Measurements from ENCODE around the gene MBNL1.

MBNL1 gene

DNA sequence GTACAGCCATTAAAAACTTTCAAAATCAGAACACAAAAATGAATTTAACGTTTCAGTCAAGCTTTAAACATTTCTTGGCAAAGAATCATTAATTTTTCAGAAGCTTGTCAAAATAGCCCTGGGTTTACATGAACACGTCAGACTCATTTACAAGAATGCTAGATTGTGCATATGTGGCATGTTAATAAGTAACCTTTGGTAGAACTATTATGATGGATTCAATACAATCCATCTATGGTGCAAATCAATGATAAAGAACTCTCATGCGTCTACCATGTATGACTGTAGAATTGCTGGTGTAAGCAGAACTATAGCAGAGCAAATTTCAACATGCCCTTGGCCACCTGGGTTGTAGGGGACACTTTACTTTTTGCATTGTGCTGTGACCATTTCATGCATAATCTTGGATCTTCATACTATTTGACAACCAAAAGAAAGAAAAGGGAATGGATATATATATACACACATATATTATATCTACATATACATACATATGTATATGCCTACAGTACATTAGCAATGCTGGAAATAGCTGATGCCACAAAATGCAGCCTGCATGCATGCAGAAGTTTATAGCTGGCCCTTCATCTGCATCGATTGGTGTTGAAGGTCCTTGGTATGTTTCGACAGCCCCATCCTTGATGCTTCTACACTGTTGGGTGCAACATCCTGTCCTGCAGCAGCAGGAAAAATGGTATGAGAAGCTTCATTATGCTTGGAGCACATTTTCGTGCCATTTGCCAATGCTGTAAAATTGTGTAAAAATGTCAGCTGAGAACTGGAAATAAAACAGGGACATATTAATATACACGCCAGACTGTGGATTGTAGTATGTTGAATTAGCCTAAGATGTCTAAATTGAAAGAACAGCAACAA, 189.0 kb downstream of the MBNL1 start:
- DNase-seq = no peak

GRCh38 chr3:152458376-152459117, 189.8 kb downstream of the MBNL1 start:
- peak; percentile 47 for DNase-seq

DNA sequence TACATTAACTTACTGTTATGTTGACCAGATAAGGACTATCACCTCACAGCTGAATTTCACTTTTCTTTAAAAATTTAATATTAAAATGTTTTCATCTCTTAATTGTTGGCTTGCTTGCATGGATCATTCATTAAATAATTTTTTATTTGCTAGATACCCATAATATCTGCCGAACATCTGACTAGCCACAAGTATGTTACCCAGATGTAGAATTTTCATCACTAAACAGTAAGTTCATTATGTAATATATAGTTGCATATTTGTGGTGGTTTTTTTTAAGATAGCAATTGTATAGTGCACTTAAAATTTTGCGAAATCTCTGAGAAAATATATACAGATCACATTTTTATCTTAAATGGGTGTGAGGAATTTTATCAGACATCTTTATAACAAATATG, 190.4 kb downstream of the MBNL1 start:
- no peak for DNase-seq

DNA sequence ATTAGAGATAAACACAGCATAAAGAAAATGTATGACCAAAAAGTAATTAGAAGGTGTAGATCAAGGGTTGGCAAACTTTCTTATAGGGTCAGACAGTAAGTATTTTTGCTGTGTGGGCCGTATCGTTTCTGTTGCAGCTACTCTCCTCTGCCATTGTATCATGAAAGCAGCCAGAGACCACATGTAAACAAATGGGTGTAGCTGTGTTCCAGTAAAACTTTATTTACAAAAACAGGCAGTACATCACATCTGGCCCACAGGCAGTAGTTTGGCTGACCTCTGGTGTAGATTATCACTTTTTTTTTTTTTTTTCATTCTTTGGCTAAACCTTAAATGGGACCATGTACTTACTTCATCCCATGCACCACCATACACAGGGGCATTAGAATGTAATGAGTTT, 190.8 kb downstream of the MBNL1 start:
- DNase-seq = no peak

- DNase-seq = no peak
Measured at GRCh38 chr3:152460936-152461335, 192.2 kb downstream of the MBNL1 start.

- DNase-seq = no peak
Measured at GRCh38 chr3:152461460-152461859, 192.7 kb downstream of the MBNL1 start.

DNA sequence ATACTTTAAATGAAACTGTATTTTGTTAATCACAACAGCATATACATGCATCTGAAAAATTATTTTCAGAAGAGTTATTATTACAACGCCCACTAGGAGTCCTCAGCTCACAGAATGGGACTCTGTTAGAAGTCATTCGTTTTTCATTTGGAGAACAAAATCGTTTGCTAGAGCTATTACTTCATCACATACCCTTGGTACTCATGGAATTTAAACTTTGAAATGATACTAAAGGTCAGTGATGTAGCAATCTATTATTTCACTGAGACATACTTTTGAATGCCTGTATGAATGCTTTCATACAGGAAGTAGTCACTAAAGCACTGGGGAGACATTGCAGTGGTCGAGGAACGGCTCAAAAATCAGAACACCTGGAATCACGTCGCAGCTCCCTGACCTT, 198.1 kb downstream of the MBNL1 start:
- peak; percentile 53 for DNase-seq

DNA sequence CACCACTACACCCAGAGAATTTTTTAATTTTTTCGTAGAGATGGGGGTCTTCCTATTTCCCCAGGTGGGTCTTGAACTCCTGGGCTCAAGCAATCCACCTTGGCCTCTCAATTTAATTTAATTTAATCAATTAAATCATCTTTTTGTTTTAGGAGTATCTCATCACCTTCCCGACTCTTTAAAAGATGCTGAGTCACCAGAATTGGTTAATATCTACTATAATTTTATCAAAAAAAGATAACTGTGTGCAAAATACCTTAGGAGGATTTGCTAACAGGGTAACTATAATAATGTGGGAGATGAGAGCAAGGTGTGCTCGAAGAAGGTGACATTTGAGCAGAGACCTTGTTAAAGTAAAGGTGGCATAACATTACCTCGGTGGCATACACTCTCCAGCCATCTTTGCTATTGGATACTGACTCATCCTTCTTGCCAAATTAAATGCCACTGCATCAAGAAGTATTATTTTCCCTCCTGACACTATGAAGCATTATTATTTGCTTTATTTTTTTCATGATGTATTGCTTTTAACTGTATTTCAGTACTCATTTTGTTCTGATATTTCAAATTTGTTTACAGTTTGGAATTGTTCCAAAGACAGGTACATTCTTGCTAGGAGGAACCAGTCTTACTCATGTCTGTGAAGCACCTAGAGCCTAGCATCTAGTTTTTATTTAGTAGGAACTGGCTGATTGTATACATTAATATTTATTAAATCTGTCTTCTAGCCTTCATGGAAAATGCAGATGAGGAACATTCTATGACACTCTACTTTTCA, 200.7 kb downstream of the MBNL1 start:
- no peak for DNase-seq

DNA sequence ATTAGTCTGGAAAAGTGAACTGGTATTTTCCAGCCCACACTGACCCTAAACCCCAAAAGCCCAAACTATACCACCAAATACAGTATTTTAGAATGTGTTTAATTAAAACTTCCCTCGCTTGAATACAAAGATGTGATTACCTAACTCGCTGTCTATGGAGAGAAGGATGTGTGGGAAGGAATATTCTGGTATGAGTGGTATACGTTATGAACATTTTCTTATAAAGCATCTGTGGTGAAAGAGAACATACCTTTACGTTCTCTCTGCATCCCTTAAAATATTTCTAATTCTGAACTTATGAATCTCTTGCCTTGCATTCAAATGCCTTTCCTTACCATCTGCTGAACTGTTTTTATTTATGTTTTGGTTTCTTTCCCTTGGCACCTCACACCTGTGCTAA, 201.4 kb downstream of the MBNL1 start:
- no peak for DNase-seq

GRCh38 chr3:152470893-152471292, 202.2 kb downstream of the MBNL1 start:
- DNase-seq = peak; percentile 25

GRCh38 chr3:152471814-152472671, 203.3 kb downstream of the MBNL1 start:
- DNase-seq = peak; percentile 73

DNA sequence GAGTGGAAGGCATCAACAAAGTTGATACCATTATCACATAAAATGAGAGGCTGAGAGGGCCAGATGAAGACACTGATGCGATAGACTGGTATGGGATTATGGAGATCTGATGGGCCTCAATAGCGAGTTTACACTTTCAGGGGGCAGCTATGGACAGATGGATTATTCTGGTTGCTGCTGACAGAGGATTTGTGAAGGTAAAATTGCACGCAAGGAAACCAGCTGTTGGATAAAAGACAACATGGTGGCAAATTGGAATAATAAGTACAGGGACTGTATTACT, 203.9 kb downstream of the MBNL1 start:
- peak; percentile 81 for DNase-seq

DNA sequence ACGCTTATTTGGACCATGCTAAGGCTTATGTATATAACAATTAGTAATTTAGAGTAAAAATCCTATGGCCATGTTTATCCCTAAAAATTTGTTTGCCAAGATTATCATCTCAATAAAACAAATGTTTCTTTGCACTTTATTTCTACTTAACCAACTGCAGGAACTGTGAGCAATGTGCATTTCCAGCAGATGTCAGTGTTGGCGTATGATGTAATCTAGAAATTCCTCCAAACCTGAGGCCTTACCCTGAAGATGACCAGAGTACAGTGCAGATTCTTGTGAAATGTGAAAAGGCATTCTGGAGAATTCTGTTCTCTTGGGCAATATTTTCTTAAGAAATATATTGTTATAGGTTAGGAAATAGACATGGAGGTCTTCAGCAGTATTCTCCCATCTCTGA, 205.9 kb downstream of the MBNL1 start:
- DNase-seq = peak; percentile 77

DNA sequence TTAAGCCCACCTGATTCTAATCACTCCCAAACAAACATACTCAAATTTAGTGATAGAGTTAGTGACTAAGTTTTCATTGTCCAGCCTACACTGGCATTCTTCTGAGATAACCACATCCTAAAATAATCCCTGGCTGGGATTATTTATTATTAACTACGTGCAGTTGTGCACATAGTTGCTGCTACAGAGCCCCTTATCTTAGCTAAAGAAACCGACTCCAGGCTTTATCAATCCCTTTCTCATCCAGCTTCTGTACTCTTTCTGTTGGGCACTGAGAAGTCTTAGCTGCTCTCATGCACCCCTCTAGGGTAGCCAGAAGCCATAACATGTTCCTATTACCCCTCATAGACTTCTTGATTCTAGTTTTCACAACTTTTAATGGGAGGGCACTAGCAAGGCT, 208.7 kb downstream of the MBNL1 start:
- no peak for DNase-seq

DNA sequence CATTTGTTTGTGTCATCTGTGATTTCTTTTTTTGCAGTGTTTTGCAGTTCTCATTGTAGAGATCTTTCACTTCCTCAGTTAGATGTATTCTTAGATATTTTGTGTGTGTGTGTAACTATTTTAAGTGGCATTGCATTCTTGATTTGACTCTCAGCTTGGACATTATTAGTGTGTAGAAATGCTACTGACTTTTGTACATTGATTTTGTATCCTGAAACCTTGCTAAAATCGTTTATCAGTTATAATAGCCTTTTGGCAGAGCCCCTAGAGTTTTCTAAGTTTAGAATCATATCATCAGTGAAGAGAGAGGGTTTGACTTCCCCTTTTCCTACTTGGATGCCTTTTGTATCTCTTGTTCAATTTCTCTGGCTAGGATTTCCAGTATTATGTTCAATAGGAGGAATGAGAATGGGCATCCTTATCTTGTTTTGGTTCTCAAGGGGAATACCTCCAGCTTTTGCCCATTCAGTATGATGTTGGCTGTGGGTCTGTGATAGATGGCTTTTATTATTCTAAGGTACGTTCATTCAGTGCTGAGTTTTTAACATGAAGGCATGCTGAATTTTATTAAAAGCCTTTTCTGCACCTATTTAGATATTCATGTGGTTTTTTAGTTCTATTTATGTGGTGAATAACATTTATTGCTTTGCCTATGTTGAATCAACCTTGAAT, 211.7 kb downstream of the MBNL1 start:
- no peak for DNase-seq

- no peak for DNase-seq
Measured at GRCh38 chr3:152486364-152486763, 217.6 kb downstream of the MBNL1 start.

GRCh38 chr3:152488449-152488848, 219.7 kb downstream of the MBNL1 start:
- DNase-seq = no peak

DNA sequence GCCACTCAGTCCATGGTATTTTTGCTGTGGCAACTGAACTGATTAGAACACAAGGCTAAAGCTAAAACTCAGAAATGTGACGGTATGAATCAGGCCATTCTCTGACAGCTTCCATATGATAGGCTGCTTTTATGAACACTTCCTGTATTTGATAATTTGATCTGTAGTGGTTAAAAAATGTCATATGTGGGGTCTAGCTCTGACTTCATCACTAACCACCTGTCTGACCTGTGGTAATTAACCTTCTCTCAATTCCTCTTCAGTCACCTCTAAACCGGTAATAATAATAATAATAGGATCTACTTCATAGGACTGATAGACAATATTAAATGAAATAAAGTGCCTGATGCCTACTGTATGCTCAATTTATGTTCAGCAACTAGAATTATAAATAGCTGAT, 223.2 kb downstream of the MBNL1 start:
- DNase-seq = no peak

- DNase-seq = no peak
Measured at GRCh38 chr3:152496286-152496685, 227.6 kb downstream of the MBNL1 start.

DNA sequence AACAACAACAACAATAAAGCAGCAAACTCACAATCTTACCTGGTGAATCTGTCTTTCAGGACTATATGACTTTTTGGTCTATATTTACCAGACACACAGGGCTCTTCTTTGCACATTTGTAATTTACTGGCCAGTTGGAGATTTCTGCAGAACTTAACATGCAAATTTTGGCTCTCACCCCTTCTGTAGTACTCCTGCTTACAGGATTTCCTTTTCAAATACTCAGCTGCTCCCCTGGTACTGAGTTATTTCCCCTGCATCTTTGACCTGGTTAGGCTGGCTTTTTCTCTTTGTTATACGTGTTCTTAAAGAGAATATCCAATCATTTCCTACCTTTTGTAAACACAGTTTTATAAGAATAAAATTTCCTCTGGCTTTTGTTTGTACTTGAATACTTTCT, 228.0 kb downstream of the MBNL1 start:
- DNase-seq = no peak

DNA sequence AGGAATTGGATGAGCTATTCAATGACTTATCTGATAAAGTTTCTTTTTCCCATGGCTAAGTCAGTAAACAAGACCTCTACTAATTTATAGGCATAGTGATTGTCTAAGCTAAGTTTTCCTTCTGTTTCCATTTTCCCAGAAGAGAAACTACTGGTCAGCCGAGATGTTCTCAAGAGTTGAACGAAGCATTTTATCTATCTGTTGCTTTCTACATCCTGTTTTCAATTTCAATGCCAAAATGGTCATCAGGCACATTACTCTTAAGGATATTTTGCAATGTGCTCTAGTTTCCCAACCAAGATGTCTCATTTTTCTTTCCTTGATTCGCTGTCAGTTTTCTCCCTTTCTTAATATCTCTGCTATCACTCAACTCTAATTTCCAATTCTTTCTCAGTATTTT, 228.7 kb downstream of the MBNL1 start:
- DNase-seq = no peak

- no peak for DNase-seq
Measured at GRCh38 chr3:152497890-152498289, 229.2 kb downstream of the MBNL1 start.

Data from NCI-H82 (cell line).